Activated T-cell treated with anti-CD3 and anti-CD28 coated beads, Interleukin-2, amount 50 U/mL, for 1 hour (primary cell): Measurements from ENCODE around the gene ARFGAP1.
"Not testable (repeated sequence)": the region's sequence is repeated elsewhere in the genome, so short reads cannot be mapped to it uniquely, and the experiment has no call there.

ENCODE experiments used
- DNase-seq: peaks from one replicate; pipeline ENCODE4 v3.0.0-alpha.2; 2020

ARFGAP1 gene

DNA sequence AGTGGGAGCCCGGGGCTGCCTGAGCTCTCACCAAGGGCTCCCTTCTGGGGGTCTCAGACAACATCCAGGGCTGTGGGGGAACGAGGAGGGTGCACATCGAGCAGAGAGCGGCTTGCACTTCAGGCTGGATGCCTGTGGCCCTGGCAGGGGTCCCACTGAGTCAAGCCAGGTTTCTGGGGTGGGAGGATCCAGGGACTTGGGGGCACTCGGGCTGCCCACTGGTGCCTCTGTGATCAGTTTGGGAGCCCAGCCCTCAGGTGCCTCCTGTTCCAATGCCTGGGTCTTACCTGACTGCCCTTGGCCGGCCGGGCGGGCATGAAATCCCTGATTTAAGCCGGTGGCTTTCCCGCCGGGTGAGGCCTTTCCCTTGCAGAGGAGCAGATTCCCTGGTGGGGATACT lies 20.8 kb downstream of the ARFGAP1 start:
- DNase-seq: no peak

DNA sequence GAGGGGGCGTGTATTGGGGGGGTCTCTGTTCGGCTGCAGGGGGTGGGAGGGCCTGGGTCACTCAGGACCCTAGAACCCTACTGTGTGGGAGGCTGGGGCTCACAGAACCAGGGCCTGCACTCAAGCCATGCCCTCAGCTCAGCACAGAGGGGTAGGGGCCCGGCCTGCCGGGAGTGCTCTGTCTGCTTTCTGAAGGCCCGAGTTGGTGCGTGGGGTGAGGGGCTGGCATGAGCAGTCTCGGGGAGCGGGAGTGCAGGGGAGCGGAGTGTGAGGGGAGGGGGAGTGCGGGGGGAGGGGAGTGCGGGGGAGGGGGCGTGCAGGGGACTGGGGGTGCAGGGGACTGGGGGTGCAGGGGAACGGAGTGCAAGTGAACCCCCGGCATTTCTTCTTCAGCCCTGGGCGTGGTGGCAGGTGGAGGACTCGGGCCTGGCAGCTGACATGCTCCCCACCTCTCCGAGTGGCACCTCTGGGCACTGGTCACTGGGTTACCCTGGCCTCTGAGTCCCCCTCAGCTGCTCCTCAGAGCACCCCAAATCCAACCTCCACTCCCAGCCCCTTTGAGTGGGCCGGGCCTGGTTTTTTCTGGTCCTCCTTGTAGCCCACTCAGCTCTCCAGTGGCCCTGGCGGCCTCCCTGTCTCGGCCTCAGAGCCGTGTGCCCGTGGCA lies 21.4 kb downstream of the ARFGAP1 start:
- DNase-seq: no peak

- DNase-seq: no peak
Measured at GRCh38 chr20:63294536-63294900, 21.9 kb downstream of the ARFGAP1 start.

DNA sequence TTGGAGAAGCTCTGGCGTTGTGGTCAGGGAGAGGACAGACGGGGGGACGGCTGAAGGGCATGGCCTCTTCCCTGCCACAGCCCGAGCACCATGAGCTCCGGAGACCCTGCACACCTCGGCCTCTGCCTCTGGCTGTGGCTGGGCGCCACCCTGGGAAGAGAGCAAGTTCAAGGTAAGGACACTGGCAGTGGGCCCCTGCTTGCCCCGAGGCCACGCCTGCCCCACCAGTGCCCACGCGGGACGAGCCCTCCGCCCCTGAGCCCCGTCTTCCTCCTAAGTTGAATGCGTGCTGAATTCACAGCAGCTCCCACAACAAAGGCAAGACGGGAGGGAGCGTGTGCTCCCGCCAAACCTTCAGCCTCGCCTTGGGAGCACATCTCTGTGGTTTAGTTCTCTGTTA lies 22.4 kb downstream of the ARFGAP1 start:
- no peak for DNase-seq

GRCh38 chr20:63295422-63295821 lies 22.8 kb downstream of the ARFGAP1 start:
- DNase-seq: peak; percentile 40

GRCh38 chr20:63295846-63296245 lies 23.2 kb downstream of the ARFGAP1 start:
- no peak for DNase-seq

- DNase-seq: no peak
Measured at GRCh38 chr20:63296531-63297299, 24.1 kb downstream of the ARFGAP1 start.

DNA sequence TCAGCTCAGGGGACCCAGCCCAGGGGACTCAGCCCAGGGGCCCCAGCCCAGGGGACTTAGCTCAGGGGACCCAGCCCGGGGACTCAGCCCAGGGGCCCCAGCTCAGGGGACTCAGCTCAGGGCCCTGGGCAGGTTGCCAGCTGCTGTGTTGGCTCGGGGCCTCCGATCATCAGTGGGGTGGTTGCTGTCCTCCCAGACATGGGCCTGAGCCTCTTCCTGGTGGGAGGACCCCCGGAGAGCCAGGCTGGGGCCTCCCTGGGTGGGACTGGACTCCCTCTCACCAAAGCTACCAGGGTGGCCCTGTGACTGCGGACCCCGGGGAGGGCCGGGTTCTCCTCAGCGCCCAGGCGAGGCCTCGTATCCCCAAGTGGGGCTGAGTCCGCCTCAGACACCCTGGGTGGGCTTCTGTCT lies 24.8 kb downstream of the ARFGAP1 start:
- no peak for DNase-seq

- DNase-seq: no peak
Measured at GRCh38 chr20:63297796-63298572, 25.4 kb downstream of the ARFGAP1 start.

DNA sequence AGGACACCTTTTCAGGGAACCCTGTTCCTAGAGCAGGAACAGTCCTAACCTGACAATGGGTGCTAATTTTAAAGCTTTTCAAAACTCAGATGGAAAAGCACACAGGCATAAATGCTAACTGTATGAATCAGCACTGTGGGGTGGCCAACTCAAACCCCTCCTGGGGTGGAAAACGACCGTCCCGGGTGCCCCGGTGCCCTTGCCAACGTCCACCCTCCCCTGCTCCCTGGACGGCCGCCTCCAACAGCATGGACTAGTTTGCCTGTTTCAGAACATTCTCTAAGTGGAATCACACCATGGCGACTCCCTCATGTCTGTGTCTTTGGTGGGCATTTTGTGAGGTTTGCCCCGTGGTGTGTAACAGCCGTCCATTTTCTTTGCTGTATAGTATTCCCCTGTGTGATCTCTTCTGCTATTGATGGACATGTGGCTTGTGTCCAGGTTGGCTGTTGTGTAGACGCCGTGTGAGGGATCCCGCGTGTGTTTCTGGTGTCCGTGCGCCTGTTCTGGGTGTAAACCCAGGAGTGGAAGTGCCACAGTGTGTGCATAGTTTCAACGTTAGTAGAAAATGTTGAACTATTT lies 26.2 kb downstream of the ARFGAP1 start:
- DNase-seq: no peak

GRCh38 chr20:63301671-63302070 lies 29.1 kb downstream of the ARFGAP1 start:
- no peak for DNase-seq

GRCh38 chr20:63303095-63303666 lies 30.6 kb downstream of the ARFGAP1 start:
- no peak for DNase-seq

GRCh38 chr20:63305393-63305792 lies 32.8 kb downstream of the ARFGAP1 start:
- DNase-seq: no peak

- DNase-seq: not testable (repeated sequence)
Measured at GRCh38 chr20:63305933-63306672, 33.5 kb downstream of the ARFGAP1 start.

DNA sequence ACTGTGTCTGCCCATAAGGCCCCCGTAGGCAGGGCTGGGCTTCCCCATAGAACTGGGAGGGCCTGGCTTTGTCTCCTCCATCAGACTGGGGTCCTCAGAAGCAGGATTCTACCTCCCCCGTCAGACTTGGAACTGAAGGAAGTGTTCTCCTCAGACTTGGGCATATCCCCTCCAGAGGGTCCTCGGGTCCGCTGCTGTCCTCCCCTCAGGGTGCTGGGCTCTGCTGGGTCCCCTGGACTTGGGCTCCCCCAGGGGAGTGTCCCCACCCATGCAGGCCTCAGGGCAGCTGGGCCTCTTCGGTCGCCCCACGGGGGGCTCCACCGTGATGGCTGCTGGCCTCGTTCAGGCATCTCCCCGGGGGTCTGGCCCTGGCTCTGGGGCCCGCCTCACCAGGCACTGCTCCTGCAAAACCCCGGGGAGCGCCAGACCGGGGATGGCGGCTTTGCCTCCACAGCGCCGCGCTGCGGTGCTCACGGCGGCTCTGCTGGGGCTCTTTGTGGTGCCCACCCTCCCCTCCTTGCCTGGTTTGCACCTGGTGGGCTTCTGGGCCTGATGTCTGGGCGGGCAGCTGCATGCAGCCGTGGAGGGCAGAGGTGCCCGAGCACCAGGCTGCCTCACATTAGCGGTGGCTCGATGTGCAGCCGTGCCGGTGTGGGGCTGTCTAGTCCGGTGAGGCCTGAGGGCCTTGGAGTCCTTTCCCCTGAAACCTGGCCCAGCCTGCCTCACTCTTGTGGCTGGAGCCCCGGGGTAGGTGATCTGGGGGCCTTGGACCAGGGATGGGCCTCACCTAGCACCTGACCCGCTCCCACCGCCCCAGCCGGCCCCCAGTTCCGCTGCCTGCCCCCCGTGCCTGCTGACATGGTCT lies 34.3 kb downstream of the ARFGAP1 start:
- no peak for DNase-seq

GRCh38 chr20:63307538-63308217 lies 35.1 kb downstream of the ARFGAP1 start:
- no peak for DNase-seq

DNA sequence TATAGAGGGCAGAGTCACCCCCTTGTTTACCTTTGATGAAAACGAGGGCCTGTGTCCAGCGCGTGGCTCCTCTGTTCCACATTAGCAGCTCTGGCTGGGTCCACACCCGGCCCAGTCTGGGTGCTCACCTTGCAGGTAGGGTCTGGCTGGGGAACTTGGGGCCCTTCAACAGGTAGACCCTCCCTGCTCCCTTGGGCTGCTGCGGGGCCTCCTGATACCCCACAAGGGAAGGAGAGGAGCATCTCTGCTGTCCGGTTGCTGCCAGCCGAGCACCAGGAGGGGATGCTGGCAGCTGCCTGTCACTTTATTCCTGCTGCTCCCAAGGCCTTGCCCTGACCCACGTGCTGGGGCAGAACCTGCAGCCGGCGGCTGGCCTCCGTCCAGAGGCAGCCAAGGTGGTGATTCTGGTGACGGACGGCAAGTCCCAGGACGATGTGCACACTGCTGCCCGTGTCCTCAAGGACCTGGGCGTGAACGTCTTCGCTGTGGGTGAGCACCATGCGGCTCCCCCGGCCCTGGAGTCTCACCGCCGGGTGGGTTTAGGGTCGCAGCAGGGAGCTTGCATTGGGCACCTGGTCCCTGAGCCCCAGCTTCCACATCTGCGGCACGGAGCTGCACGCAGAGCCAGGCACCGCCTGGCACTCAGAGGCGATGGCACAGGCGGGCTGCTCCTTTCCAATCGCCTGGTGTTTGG lies 35.8 kb downstream of the ARFGAP1 start:
- no peak for DNase-seq

- DNase-seq: peak; percentile 42
Measured at GRCh38 chr20:63309261-63310071, 36.9 kb downstream of the ARFGAP1 start.
